NCI-H460 (cell line): ENCODE results near the gene FNDC3B. TPM values are rescaled to one million over a fixed set of nuclear protein-coding genes. Genes with fewer than 3 reads are reported as not detected.

Experiments
- DNase-seq: peaks from one replicate; pipeline ENCODE4 v3.0.0-alpha.2; 2016; ENCODE audit warnings: low read depth; ENCODE audit errors: extremely low read depth
- total RNA-seq: library from RNA; depleted of rRNA; stranded (reverse); fragments of >200 nt; shearing (Covaris generic); gene quantifications from 2 replicates; pipeline ENCODE4 v1.2.3, GENCODE V29; 2014

FNDC3B gene
- total RNA-seq, 1 experiment from 2014 or later, result 51.4 TPM

DNA sequence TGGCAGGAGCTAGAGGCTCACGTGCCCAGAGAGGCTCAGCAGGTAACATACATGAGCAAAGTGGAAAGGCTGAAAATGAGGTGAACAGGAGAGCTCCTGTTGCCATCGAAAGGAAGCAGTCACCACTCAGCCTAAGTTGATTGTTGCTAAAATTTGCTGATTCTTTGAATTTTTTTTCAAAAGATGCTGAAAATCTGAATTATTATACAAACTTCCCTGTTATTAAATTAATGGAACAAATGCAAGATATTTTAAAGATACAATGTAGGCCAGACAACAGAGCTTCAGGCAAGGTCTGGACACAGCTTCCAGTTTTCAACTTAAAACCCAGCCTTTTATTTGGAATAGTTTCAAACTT is 257.6 kb downstream of the FNDC3B start:
- DNase-seq, result no peak

DNA sequence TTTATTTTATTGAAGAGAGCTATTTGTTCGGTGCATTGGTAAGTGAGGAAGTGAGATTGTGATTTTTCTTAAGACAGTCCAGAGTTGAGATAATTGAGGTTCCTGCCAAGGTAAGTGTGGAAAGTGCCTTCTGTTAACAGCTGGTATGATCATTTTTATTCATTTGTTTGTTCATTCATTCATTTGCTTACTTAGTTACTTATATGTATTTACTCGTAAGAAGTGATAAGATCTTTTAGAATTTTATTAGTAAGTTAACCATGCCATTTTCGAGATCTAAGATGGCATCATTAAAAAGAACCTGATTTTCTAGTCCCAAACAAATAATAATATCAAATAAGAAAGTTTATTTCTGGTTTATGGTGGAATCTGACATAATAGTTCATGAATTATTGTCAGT is 258.9 kb downstream of the FNDC3B start:
- no peak for DNase-seq

DNA sequence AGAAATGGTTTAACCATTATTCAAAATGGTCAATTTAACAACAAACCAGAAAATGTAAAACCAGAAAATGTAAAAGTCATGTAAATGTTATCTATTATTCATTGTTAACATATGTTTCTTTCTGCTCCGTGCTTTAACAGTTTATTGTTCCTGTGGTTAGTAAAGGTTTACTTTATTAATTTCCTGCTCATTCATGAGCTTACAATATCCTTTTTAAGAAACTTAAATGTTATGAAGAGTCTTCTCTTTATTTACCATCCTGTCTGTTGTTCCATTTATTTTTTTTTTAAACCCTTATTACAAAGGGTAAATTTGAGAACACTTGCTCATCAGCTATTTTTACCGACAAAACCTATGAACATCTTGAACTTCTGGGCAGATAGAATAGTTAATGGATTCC is 260.8 kb downstream of the FNDC3B start:
- DNase-seq, result no peak

DNA sequence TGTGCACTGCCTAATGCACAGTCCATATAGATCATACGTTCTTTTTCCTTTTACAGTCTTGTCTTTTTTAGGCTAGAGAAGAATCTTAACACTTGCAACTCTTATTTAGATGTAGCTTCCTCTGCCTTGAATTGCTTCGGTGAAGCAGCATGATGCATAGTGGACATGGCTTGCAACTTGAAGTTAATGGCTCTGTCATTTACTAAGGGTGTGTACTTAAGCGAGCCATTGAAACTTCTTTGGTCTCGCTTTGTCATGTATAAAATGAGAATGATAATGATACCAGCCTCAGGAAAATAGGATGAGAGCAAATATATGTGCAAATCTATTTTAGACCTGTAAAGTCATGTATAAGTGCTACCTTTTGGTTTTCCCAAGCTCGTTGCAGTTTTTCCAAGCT is 261.5 kb downstream of the FNDC3B start:
- DNase-seq, result no peak

DNA sequence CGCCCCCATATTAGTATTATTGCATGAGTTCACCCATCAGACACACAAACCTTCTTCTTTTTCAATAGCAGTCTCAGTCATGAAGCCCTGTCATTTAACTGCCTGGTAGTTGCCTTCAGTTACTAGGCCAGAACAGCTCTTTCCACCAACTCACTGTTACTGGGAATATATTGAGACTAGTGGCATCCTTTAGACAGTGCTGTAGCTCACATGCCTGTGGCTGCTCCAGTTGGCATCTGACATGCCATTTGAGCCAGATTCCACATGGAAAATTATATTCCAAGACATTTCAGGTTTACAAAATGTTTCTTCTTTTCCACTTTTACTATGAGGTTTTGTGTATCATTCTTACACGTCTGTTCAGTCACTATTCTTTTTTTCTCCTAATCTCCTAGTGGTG is 262.8 kb downstream of the FNDC3B start:
- no peak for DNase-seq

DNA sequence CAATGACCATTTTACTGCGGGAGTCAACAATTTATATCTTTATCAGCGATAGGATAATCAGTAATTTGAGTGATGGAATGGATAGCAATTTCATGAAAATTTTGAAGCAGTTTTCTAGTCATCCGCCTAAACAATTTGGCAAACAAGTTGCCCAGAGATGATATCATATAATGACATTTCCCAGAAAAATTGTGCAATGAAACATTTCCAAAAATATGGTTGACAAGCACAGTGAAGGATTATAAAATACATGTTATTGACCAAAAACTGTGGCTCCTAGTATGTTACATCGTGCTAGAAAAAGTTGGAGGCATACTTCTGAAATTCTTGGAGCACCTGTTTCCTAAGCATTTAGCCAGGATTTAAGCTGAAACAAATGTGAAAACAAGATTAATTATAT is 263.8 kb downstream of the FNDC3B start:
- no peak for DNase-seq

DNA sequence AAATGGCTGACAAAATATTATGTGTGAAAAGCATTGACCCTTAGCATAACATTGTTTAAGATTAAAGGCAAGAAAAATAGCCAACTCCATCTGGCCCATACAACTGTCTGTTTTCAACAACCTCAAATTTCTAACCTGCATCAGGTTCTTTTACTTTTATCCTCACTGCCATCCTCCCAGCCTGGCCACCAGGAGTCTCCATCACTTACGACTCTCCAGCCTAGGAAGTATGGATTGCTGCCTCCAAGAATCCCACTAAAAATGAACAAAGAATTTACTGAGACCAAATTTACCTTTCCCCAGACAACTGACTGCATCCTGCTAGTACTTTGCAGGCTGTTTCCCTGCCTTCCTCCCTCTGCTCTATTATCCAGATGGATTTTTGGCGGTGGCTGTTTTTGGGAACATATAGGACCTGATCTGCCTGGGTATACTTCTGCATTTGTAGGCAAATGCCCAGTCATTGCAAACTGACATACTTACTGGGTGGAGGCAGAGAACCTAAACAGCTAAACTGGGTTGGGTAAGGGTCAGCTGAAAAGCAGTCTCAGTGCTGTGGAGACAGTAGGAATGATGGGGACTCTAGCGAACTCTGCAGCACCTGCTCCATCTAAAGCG is 264.7 kb downstream of the FNDC3B start:
- no peak for DNase-seq

DNA sequence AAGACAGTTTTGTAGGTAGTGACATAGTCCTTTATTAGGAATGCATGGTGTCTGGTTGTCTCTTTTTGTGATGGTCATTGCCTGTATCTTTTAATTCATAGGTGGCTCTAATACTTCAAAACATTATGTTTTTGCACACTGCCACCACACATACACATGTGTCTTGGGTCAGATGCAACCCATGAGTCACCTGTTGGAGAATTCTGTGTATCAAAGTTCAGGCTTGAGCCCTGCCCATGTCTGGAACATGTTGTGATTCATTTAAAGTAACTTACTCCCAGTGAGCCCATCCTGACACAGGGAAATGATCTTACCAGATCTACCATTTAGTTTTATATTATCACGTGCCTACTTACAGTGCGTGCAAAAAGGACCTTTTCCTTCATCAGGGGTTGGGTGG is 266.2 kb downstream of the FNDC3B start:
- no peak for DNase-seq

DNA sequence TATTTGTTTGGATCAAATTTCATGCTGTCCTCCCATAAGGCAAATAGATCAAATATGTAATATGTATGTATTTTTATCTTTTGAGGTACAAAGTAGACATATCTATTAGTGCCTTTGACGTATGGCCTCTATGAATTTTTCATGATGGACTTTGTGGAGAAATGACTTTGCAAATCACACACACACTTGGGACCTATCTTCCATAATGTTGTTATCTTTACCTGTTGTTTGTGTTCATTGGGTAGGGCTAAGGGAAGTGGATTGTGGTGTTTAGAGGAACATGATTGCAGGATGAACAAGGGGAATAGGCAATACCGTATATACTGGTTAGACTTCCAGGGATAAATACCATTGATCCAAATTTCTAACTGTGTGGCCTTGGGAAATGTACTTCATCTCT is 266.6 kb downstream of the FNDC3B start:
- no peak for DNase-seq

DNA sequence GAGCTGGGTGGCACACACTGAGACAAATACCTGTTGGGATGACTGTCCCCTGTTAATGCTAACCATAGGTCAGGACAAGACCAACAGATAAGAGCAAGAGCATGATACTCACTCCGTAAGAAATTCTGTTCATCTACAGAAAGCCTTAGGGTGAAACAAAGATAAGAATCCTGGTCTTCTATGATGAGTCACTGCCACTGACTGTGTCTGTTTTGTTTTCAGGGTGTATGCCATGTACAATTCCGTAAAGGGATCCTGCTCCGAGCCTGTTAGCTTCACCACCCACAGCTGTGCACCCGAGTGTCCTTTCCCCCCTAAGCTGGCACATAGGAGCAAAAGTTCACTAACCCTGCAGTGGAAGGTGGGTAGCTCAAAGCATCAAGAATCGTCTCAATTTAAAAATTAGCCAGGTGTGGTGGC is 267.8 kb downstream of the FNDC3B start:
- no peak for DNase-seq

DNA sequence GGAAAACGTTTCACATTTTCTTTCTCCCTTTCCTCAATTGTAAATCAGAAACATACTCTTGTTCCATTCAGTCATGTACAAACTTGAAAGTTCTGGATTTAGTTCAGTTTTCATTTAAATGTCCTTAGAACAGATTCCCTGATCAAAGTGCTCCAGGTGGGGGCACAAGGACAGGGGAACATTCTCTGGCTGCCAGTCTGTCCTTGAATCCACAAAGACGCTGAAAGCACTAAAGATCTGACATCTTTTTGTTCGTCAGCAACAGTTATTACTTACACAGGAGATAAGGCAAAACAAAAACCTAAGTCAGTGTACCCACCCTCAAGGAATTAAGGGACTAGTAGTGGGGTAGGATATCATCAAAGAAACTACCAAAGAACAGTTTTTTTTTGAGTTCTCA is 269.7 kb downstream of the FNDC3B start:
- DNase-seq, result no peak

DNA sequence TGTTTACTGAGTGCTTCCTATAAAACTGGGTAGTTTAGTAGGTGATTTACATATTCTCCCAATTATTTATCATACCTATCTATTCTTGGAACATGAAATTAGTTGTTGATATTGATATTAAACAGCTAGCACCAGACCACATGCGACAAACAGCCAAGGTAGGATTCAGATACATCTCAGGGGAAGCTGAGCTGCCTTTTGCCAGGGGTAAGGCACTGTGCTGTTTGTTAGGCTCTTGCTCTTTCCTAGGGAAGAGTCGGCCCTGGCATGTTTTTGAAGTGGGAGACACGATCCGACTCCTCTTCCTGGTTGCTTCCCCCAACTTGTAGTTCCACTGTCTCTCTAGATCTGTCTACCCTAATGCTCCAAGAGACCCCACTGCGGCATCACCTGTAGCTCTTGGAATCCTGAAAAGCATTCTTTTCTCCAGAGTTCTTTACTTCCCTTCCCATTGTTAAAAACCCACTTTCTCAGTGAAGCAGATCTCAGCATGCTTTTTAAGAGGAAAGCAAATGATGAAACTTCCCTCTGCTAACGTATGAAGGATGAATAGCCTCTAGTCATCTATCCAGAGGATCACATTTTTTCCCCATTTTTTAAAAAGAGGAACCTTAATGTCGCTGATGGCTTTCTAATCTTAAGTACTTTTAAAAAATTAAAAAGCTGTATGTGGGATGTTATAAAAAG is 270.5 kb downstream of the FNDC3B start:
- no peak for DNase-seq

DNA sequence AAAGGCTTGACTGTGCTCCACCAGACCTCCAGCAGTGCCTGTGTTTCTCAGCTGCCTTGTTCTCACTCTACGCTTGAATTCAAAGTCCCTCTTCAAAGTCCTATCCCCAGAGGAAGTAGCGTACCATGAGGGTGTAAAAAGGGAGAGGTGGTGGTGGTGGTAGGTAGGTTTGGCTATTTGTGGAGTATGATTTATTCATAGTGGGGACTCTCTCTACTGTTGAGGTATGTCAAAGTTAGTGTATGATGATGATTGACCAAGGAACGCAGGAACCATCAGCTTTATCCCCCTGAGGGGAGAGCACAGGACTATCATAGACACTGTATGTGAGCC is 271.0 kb downstream of the FNDC3B start:
- DNase-seq, result no peak

DNA sequence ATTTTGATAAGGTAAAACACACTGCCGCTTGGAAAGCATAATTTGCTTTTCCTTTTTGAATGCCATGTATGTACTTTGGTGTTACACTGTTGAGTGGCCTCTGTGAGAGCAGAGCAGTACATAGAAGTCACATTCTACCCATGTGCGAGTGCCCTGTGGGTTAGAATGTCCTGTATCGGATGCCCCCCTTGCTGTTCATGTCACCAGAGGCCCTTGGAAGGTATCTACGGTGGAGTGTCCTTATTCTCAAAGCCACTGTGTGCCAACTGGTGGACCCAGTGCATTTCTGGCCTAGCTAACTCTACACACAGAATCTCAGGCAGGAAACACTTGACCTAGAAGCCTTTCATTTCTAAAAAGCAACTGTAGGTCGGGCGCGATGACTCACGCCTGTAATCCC is 271.8 kb downstream of the FNDC3B start:
- DNase-seq, result no peak

DNA sequence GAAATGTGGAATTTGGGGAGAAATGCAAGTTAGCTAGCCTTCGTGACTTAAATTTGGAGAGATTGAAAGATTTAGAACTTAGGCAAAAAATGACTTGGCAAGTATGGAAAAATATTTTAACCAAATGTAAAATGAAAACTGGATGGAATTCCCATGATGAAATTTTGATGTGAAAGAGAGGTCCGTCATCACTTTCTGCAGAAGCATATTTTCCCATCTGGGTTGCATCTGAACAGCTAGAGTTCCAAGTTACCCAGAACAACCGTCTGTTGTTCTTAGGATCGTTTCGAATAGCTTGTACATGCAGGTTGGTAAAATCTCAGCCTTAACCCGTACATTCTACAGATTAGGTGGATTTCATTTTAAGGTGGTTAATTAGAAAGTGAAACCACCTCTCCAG is 272.6 kb downstream of the FNDC3B start:
- no peak for DNase-seq

DNA sequence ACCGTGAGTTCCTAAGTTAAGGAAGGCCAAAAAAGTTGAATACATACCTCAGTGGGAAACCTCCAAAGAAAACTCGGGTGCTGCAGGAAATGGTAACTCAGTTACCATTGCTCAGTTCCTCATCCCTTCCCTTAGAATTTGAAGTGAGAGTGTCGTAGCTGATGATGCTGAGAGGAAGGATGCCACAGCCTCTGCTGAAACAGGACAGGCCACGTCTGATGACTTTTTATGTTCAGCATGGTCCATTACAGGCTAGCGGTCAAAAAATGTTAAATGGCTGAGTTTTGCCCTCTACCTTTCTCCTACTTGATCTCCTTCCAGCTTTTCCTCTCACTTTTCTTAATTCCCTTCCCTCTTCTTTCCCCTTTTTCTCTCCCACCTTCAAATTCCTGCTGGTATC is 273.3 kb downstream of the FNDC3B start:
- DNase-seq, result no peak

DNA sequence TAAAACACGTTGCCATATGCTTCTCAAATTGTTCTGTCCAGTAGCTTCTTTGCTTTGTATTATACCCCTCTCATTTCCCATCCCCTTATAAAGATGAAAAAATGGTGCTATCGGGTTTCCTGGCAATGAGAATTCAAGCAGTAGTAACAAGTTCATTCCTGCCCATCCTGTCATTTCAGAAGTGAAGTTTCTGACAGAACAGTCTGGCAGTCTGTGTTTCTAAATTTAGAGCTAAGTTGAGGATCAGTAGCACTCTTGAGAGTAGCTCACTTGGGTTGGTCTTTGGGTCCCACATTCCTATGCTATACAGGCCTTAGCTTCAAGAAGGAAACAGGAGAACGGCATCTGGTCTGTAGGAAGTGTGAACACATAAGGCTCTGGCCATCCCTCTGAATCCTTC is 274.3 kb downstream of the FNDC3B start:
- DNase-seq, result no peak

DNA sequence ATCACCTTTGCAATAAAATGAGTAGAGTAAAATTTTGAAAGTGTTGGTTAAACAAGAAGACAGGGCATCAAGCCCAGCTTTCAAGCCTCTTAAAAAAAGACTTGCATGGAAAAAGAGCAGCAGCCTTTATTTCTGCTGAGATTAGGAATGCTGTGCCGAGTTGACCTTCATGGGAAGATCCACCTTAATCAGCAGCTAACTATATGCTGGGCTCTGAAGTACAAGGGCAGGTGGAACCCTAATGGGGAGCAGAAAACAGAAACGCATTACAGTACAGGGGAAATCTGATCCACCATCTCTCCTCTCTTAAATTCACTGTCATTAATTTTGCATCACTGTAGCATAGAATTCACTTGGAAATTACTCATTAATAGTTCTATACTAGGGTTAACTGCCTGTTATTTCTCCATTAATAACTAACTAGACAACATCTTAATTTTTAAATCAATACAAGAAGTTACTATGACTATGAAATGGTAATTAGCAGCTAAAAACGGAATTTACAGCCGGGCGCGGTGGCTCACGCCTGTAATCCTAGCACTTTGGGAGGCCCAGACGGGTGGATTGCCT is 275.3 kb downstream of the FNDC3B start:
- DNase-seq, result no peak

DNA sequence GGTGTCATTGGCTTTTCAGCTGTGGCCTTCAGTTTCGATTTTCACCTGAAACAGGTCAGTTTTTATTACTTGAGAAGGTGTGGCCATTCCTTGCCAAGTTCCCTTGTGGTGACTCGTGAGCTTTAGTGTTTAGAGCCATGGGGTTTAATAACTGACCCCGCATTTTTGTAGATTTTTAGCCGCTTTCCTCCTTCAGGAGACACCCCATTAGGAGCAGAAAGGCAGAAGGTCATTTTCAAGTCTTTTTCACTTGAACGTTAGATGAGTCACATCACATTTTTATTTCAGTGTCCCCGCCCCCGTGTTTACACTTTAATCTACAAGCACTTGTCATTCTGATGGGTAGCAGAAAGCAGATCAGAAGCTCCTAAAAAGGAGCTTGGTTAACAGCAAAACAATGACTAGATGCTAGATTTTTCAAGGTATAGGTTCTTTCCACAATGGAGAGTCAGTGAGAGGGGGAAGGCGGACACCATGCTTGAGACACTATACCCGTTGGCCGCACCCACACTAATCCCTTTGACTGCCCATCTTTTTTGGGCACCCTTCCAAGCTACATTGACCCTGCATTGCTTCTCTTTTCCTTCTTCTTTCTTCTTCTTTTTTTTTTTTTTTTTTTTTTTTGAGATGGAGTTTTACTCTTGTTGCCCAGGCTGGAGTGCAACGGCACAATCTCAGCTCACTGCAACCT is 276.2 kb downstream of the FNDC3B start:
- DNase-seq, result peak; percentile 14

DNA sequence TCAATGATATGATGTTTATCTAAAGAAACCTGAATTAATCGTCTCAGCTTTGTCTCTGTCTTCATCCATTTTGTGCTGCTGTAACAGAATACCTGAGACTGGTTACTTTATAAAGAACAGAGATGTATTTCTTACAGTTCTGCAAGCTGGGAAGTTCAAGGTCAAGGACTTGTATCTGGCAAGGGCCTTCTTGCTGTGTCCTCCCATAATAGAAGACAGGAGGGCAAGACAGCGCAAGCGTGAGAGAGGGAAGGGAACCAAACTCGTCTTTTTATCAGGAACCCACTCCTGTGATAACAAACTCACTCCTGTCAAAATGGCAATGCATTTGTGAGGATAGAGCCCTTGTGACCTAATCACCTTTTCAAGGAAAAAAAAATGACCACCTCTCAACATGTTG is 277.4 kb downstream of the FNDC3B start:
- DNase-seq, result no peak

DNA sequence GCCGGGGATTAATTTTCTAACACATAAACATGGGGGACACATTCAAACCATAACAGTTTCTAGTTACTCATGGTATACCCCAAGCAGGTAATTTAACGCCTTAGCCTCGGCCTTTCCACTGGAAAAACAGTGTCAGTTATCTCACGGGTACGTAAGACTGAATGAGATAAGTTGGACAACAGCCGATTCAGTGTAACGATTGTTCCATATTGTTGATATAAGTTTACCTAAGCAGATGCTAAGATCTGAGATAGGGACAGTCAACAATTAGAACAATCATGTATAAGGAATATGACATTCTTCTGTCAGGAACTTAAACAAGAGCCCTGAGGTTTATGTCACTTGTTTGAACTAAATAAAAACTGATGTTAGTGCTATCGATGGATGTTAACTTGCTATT is 278.1 kb downstream of the FNDC3B start:
- no peak for DNase-seq

DNA sequence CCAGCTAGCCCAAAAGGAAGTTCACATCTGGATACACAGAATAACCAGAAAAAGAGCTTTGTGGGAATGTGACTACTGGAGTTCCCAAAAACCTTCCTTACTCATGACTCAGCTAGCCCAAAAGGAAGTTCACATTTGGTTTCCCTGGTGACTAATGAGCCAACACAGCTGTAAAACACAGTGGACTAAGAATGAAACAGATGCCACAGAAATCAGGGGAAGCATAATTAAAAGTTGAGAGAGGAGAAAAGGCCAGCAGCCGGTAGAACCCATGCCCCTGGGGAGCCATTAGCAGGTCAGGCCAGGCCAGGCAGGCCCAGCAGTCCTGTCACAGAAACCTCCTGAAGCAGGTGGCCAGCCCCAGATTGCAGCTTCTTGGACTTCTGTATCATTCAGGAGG is 278.6 kb downstream of the FNDC3B start:
- DNase-seq, result no peak
